GM12873 (cell line): Measurements from ENCODE around the gene ZNF385A.

Experiments used
- TF ChIP-seq, protein P1 (sequence below): IDR thresholded peaks from 2 replicates; pipeline ENCODE4 v1.5.1; 2012; ENCODE audit warnings: low read depth, mild to moderate bottlenecking, moderate library complexity, low read length, control low read depth; ENCODE audit not compliant: insufficient read depth; ENCODE audit errors: missing control alignments

ZNF385A gene

DNA sequence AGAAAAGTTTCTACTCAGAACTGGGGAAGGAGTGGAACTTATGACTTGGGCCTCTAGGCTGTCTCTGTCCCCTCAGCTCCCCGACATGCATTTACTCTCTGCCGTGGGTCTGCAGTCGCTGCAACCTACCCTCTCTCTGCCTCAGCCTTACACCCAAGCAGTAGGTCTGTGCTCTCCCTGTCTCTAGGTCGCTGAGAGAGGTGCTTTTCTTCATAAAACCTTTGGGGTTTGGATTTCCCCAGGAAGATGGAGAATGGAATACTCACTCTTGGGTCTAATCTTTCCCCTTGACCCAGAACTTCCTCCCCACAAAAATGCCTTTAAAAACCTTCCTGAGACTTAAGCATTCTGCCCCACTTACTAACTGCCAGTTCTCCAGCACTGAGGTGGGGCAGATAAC, 33.2 kb downstream of the ZNF385A start:
- TF ChIP-seq, protein P1, sequence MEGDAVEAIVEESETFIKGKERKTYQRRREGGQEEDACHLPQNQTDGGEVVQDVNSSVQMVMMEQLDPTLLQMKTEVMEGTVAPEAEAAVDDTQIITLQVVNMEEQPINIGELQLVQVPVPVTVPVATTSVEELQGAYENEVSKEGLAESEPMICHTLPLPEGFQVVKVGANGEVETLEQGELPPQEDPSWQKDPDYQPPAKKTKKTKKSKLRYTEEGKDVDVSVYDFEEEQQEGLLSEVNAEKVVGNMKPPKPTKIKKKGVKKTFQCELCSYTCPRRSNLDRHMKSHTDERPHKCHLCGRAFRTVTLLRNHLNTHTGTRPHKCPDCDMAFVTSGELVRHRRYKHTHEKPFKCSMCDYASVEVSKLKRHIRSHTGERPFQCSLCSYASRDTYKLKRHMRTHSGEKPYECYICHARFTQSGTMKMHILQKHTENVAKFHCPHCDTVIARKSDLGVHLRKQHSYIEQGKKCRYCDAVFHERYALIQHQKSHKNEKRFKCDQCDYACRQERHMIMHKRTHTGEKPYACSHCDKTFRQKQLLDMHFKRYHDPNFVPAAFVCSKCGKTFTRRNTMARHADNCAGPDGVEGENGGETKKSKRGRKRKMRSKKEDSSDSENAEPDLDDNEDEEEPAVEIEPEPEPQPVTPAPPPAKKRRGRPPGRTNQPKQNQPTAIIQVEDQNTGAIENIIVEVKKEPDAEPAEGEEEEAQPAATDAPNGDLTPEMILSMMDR: no peak

DNA sequence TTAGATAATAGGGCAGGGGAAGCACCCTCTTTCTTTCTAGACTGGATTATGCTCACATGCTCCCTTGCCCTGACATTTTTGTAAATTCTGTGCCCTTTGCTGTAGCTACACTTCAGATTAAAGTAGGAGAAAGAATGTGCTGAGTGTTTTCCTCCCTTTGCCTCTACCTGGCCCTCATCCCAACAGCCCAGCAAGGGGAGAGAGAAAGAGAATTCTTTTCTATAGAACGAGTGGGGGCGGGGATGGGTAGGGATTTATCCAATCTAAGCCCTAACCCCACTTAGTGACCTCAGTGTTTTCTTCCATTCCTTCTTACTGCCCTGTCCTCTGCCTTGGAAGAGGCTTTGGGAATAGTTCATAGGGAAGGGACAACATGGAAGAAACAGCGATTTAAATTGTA, 33.8 kb downstream of the ZNF385A start:
- TF ChIP-seq, protein P1: no peak

DNA sequence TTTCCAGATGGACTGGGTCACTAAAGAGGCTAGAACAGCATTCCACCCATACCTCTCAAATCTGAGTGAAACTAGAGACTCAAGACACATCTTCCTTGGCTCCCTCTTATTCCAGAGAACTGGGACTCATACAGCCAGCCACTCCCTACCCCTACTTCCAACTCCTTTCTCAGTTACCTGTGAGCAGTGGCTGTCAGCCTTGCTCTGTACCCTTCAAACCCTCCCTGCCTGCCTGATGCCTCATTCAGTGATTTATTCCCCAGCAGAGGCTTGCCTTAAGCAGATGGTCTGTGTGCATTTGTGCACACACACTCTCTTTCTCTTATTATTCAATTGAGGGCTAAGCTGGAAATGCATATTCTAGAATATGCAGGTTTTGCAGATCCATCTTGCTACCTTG, 34.9 kb downstream of the ZNF385A start:
- TF ChIP-seq, protein P1: no peak

DNA sequence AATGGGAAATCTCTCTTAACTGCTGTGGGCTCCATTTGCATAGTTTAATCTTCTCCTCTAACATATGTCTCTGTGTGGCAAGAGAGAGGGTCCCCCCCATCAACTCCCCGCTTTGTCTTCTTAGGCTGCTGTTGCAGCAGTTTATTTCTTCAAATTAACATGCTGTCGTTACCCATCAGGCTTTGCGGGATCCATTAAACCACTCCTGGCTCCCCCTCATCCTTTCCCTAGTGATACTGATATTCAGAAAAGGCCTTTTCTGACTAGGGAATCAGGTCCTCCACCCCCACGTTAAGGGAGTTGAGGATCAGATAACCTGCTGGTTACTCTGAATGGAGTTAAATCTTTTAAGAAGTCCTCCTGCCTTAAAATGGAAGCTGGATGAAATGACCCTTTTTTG, 35.5 kb downstream of the ZNF385A start:
- TF ChIP-seq, protein P1: no peak

DNA sequence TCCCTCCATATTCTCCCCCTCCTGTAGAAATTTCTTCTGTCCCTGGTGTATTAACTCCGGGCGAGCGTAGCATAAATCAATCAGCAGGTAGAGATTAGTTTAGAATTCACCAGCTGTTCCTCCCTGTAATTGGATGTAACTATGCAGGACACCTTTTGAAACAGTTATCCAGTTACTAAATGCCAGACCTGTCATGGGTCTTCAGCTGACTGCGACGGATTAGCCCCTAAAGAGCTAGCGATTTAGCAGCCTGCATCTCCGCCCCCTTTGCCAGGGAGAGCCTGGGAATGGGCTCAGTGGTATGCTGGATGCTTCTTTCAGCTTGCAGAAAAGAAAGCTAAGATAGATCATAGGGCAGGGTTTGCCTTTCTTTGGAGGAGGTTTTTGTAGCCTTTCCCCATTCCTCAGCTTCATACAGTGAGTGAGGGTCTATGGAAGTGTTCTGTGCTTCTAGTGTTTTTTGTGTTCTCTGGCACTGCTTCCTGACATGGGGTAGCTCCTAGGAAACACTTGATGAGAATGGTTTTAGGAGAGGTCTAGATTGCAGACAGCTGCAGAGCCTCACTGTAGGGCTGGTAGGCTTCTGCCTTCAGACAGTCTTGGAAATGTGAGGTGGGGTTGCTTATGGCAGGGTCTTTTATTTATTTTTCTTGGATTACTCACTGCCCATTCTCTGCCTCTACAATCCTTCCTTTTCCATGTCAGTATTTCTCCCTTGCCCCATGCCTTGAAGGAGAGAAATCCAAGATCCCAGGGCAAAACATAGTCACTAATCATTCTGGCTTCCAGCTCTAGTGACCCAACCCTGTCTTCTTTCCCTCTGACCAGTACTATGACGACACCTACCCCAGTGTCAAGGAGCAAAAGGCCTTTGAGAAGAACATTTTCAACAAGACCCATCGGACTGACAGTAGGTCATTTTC, 42.9 kb downstream of the ZNF385A start:
- TF ChIP-seq, protein P1: no peak

DNA sequence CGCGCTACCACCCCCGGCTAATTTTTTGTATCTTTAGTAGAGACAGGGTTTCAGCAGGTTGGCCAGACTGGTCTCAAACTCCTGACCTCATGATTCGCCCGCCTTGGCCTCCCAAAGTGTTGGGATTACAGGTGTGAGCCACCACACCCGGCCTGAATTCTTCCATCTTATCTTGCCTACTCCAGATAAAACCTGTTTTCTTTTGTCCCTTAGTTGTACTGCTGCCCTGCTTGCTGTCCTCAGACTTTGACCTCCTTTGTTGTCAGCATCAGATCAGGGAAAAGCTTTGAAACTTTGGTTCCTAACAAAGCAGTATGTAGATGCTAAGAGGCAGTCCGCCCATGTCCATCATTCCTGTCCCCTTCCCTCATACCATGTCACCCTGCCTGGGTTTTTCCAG, 43.7 kb downstream of the ZNF385A start:
- TF ChIP-seq, protein P1: no peak

DNA sequence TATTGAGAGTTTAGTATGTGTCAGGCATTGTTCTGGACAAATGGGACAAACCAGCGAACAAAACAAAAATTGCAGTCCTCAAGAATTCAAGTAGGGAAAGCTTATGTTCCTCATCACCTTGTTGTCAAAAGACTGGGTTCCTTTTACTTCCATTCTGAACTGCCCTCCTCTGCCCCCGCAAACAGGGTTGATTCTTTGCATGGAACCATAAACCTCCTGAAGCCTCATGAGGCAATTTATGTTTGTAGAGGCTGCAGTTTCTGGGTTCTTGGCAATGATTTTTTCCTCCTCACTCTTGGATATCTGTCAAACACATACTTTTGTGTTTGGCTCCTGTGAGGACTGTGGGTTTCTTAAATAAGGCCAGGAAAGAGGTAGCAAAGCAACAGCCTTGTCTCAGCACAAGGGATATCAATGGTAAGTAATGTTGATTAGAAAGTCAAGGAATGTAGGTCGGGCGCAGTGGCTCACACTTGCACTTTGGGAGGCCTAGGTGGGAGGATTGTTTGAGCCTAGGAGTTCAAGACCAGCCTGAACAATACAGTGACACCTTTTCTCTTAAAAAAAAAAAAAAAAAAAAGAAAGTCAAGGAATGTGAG, 45.7 kb downstream of the ZNF385A start:
- TF ChIP-seq, protein P1: no peak
